GM18502 (cell line): Measurements from ENCODE around the gene CLEC2D.
"Not testable (repeated sequence)": the region's sequence is repeated elsewhere in the genome, so short reads cannot be mapped to it uniquely, and the experiment has no call there.

Source experiments
- ATAC-seq: cut with Tn5 transposase; IDR thresholded peaks from one replicate; pipeline ENCODE4 v1.9.1; 2021; ENCODE audit warnings: mild to moderate bottlenecking; ENCODE audit not compliant: unreplicated experiment, poor library complexity

The CLEC2D gene

DNA sequence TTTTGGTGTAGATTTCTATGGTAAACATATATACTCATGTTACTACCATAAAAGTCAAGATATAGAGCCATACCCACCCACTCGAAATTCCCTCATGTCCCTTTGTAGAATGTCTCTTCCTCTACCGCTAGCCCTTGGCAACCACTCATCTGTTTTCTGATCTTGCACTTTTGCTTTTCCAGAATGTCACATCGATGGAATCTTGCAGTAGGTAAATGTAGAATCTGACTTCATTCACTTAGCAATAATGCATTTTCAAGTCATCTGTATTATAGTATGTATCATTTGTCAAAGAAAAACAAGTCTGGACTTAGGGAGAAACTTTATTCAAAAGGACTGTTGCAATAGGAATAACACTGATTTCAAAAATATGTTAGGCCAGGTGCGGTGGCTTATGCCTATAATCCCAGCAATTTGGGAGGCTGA lies 19.3 kb upstream of the CLEC2D start:
- ATAC-seq: no peak

GRCh38 chr12:9651265-9651729 lies 18.2 kb upstream of the CLEC2D start:
- ATAC-seq: no peak

DNA sequence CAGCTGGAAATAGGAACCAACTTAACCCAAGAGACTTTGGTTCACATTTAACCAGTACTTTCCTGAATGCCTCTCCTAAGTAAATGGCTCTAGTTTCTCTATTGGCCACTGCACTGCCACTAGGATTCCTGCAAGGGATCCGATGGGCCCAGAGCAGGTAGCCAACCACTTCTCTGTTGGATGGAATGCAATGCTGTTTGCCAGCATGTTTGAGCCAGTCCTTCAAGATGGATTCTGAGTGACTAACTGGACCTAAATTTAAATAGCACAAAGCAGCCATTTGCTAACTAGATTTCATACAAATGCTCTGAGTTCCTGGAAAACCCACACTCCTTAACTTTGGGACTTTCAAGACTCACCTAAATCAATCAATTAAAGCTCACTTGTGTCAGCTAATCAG lies 9.5 kb upstream of the CLEC2D start:
- ATAC-seq: no peak

DNA sequence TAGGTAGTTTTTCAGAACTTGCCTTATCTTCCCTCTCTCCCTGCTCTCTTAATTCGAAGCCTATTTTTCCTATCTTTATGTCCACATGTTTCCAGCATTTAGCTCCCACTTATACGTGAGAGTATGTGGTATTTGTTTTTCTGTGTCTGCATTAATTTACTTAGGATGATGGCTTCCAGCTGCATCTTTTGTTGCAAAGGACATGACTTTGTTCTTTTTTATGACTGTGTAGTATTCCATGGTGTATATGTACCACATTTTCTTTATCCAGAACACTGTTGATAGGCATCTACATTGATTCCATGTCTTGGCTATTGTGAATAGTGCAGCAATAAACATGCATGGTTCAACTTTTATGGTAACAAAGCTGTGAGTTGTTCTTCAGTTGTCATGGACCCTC lies 7.8 kb upstream of the CLEC2D start:
- no peak for ATAC-seq

GRCh38 chr12:9662488-9662887 lies 7.0 kb upstream of the CLEC2D start:
- ATAC-seq: no peak

GRCh38 chr12:9667403-9668160 lies 1.9 kb upstream of the CLEC2D start:
- ATAC-seq: peak; percentile 45

GRCh38 chr12:9668161-9669018 lies 1.1 kb upstream of the CLEC2D start:
- no peak for ATAC-seq

- ATAC-seq: no peak
Measured at GRCh38 chr12:9669019-9669326, 540 bp upstream of the CLEC2D start.

GRCh38 chr12:9672340-9672739 lies 2.8 kb downstream of the CLEC2D start:
- not testable (repeated sequence) for ATAC-seq

GRCh38 chr12:9673404-9674225 lies 4.1 kb downstream of the CLEC2D start:
- peak; percentile 41 for ATAC-seq

GRCh38 chr12:9674226-9674590 lies 4.7 kb downstream of the CLEC2D start:
- ATAC-seq: peak; percentile 33

GRCh38 chr12:9682508-9682907 lies 13.0 kb downstream of the CLEC2D start:
- not testable (repeated sequence) for ATAC-seq

- not testable (repeated sequence) for ATAC-seq
Measured at GRCh38 chr12:9682949-9683348, 13.4 kb downstream of the CLEC2D start.

DNA sequence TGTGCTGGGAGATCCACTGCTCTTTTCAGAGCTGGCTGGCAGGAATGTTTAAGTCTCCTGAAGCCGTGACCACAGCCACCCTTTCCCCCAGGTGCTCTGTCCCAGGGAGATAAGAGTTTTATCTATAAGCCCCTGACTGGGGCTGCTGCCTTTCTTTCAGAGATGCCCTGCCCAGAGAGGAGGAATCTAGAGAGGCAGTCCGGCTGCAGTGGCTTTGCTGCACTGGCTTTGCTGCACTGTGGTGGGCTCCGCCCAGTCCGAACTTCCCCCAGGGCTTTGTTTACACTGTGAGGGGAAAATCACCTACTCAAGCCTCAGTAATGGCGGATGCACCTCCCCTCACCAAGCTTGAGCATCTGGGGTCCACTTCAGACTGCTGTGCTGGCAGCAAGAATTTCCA lies 15.9 kb downstream of the CLEC2D start:
- ATAC-seq: not testable (repeated sequence)

DNA sequence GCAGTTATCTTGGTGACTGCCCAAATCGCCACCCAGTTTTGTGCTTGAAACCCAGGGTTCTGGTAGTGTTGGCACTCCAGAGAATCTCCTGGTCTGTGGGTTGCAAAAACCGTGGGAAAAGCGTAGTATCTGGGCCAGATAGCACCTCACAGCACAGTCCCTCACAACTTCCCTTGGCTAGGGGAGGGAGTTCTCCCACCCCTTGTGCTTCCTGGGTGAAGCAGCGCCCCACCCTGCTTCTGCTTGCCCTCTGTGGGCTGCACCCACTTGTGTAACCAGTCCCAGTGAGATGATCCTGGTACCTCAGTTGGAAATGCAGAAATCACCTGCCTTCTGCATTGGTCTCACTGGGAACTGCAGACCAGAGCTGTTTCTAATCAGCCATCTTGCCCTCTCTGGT lies 16.4 kb downstream of the CLEC2D start:
- no peak for ATAC-seq

GRCh38 chr12:9687228-9687627 lies 17.7 kb downstream of the CLEC2D start:
- no peak for ATAC-seq

DNA sequence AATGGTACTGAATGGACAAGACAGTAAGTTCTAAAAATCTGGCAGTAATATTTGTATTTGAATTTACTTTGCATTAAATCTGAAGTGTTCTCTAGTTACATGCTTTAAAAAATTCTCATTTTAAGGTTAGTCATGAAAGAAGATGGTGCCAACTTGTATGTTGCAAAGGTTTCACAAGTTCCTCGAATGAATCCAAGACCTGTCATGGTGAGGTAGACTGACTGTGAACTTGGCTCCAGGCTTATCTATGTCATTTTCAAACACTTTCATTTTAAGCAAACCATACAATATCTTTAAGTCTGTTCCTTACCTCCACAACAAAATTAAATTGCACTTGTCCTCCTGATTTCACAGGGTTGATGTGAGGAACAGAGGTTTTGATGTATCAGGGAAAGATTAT lies 23.4 kb downstream of the CLEC2D start:
- no peak for ATAC-seq

DNA sequence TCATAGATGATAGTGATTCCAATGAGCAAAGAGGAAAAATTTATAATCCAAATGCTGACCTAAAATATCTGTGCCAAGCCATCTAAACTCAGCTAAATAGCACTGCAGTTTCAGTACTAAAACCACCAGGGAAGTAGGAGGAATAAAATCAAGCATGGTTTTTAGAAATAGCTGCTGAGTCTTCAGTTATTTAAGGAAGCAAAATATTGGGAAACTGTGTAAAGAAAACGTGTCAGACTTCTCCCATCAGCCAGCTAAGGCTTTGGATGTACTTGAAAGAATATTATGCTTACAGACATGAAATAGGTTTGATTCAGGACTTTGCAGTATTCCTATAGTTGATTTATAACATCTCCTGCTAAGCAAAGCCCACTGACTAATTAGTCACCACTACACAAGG lies 24.7 kb downstream of the CLEC2D start:
- no peak for ATAC-seq

DNA sequence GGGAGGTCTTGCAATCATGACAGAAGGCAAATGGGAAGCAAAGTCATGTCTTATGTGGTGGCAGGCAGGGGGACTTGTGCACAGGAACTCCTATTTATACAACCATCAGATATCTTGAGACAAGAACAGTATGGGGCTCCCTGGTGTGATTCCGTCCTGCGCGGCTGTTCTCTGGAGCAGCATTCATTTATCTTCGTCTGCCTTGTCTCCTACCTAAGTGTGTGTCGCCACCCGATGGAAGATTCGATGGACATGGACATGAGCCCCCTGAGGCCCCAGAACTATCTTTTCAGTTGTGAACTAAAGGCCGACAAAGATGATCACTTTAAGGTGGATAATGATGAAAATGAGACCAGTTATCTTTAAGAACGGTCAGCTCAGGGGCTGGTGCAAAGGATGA lies 25.6 kb downstream of the CLEC2D start:
- ATAC-seq: not testable (repeated sequence)

DNA sequence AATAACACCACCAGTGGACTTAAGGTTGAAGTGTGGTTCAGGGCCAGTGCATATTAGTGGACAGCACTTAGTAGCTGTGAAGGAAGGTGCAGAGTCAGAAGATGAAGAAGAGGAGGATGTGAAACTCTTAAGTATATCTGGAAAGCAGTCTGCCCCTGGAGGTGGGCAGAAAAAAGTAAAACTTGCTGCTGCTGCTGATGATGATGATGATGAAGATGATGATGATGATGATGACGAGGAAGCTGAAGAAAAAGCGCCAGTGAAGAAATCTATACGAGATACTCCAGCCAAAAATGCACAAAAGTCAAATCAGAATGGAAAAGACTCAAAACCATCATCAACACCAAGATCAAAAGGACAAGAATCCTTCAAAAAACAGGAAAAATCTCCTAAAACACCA lies 26.1 kb downstream of the CLEC2D start:
- not testable (repeated sequence) for ATAC-seq

- ATAC-seq: no peak
Measured at GRCh38 chr12:9697619-9698018, 28.1 kb downstream of the CLEC2D start.
